Cardiac atrium fibroblast (primary cell): ENCODE measurements around the gene DSG1. TPM values are rescaled to one million over a fixed set of nuclear protein-coding genes. Genes with fewer than 3 reads are reported as not detected.

ENCODE experiments used
- total RNA-seq: library from RNA; depleted of rRNA; stranded (reverse); fragments of >200 nt; gene quantifications from 2 replicates; pipeline ENCODE4 v1.2.3, GENCODE V29; 2015

Gene DSG1
- not detected in 2 replicates for total RNA-seq

GRCh38 chr18:31317860-31318259, at the start of gene DSG1:
Gene DSG1 (plus strand): TSS chr18:31318160. CDS start chr18:31318301, 141 bp downstream.

GRCh38 chr18:31376477-31376876, 58.5 kb downstream of the DSG1 start, which contains the start of gene DSG4:
Gene DSG4 (plus strand): TSS chr18:31376777. CDS start chr18:31376912, 135 bp downstream.

Other genes with a start within 250 kb of the DSG1 start
- 0.65 and 1.1 TPM in 2 replicates for gene DSC2, start 215.7 kb upstream of the DSG1 start, total RNA-seq
- not detected in 2 replicates for gene DSC1, start 155.3 kb upstream of the DSG1 start, total RNA-seq
- not detected in 2 replicates for gene DSG4, start 58.6 kb downstream of the DSG1 start, total RNA-seq
- not detected in 2 replicates for gene DSG3, start 129.6 kb downstream of the DSG1 start, total RNA-seq
- gene DSG2, start 180.0 kb downstream of the DSG1 start, total RNA-seq = 1.6 and 2.2 TPM in 2 replicates